ENCODE measurements around the gene ADRM1. TPM values are rescaled to one million over a fixed set of nuclear protein-coding genes. Genes with fewer than 3 reads are reported as not detected.

ADRM1 gene
- total RNA-seq, 2 experiments from 2014 or later, result 40.8 to 44.3 TPM

- H3K27me3 Mint-ChIP-seq, result no peaks in the 10 kb centered on the region
- no peak overlapping the region for H3K27ac ChIP-seq (ENCODE audit: low read depth in 1 of 2, low read length in 2 of 2)
- ChIA-PET CTCF (no interaction called here), POLR2A (no interaction called here)
- no peak for TF ChIP-seq CTCF (IDR thresholded peaks at IDR 0.05)
- intact Hi-C loops (cut with DNase I, micrococcal nuclease), result no loop called here
- H3K27ac Mint-ChIP-seq, result no peak overlapping the region
- no peaks in the 10 kb centered on the region for H3K9me3 ChIP-seq (ENCODE audit: control insufficient read depth in 1 of 2, insufficient read depth in 1 of 2, low read length in 2 of 2)
- no peaks in the 10 kb centered on the region for H3K4me1 Mint-ChIP-seq (ENCODE audit: low read depth)
- no peaks in the 10 kb centered on the region for H3K4me1 ChIP-seq (ENCODE audit: insufficient read depth, low read length)
- DNase-seq, result no peak
- H3K36me3 Mint-ChIP-seq (ENCODE audit: low read depth), result peaks cover 61% of the 10 kb centered on the region
- H3K9me3 Mint-ChIP-seq, result no peaks in the 10 kb centered on the region
- H3K4me3 Mint-ChIP-seq, result no peak overlapping the region
- no peak for ATAC-seq (ENCODE audit: poor library complexity)
- no peak overlapping the region for H3K4me3 ChIP-seq (ENCODE audit: low read length)
- no peaks in the 10 kb centered on the region for H3K27me3 ChIP-seq (ENCODE audit: control insufficient read depth in 1 of 2, insufficient read depth in 2 of 2, low read length in 2 of 2)
- peaks cover 62% of the 10 kb centered on the region for H3K36me3 ChIP-seq (ENCODE audit: insufficient read depth, low read length)
These were observed 34.4 kb upstream of the ADRM1 start for GRCh38 chr20:62268228-62268900.

GRCh38 chr20:62269378-62269777, 33.4 kb upstream of the ADRM1 start:
- no peaks in the 10 kb centered on the region for H3K4me1 Mint-ChIP-seq (ENCODE audit: low read depth)
- H3K27me3 Mint-ChIP-seq, result no peaks in the 10 kb centered on the region
- ChIA-PET POLR2A (no interaction called here), CTCF (no interaction called here)
- no peak overlapping the region for H3K4me3 Mint-ChIP-seq
- no peak for TF ChIP-seq CTCF (IDR thresholded peaks at IDR 0.05)
- no peaks in the 10 kb centered on the region for H3K4me1 ChIP-seq (ENCODE audit: insufficient read depth, low read length)
- H3K27me3 ChIP-seq (ENCODE audit: control insufficient read depth in 1 of 2, insufficient read depth in 2 of 2, low read length in 2 of 2), result no peaks in the 10 kb centered on the region
- H3K27ac Mint-ChIP-seq, result no peak overlapping the region
- no peak overlapping the region for H3K4me3 ChIP-seq (ENCODE audit: low read length)
- ATAC-seq (ENCODE audit: poor library complexity) (no peak), DNase-seq (no peak)
- H3K36me3 ChIP-seq (ENCODE audit: insufficient read depth, low read length), result peaks cover 63% of the 10 kb centered on the region
- no peaks in the 10 kb centered on the region for H3K9me3 ChIP-seq (ENCODE audit: control insufficient read depth in 1 of 2, insufficient read depth in 1 of 2, low read length in 2 of 2)
- H3K36me3 Mint-ChIP-seq (ENCODE audit: low read depth), result peaks cover 61% of the 10 kb centered on the region
- H3K9me3 Mint-ChIP-seq, result no peaks in the 10 kb centered on the region
- intact Hi-C loops (cut with DNase I, micrococcal nuclease), result no loop called here
- H3K27ac ChIP-seq (ENCODE audit: low read depth in 1 of 2, low read length in 2 of 2), result no peak overlapping the region

- H3K27me3 ChIP-seq (ENCODE audit: control insufficient read depth in 1 of 2, insufficient read depth in 2 of 2, low read length in 2 of 2), result no peaks in the 10 kb centered on the region
- ATAC-seq (ENCODE audit: poor library complexity) (no peak), DNase-seq (no peak)
- H3K9me3 Mint-ChIP-seq, result no peaks in the 10 kb centered on the region
- H3K27ac ChIP-seq (ENCODE audit: low read depth in 1 of 2, low read length in 2 of 2), result no peak overlapping the region
- H3K4me1 Mint-ChIP-seq (ENCODE audit: low read depth), result no peaks in the 10 kb centered on the region
- H3K4me3 ChIP-seq (ENCODE audit: low read length), result no peak overlapping the region
- peaks cover 63% of the 10 kb centered on the region for H3K36me3 ChIP-seq (ENCODE audit: insufficient read depth, low read length)
- POLR2A ChIA-PET, result no interaction called here
- TF ChIP-seq CTCF (IDR thresholded peaks at IDR 0.05), result no peak
- intact Hi-C loops (cut with DNase I, micrococcal nuclease), result no loop called here
- no peaks in the 10 kb centered on the region for H3K4me1 ChIP-seq (ENCODE audit: insufficient read depth, low read length)
- no peaks in the 10 kb centered on the region for H3K27me3 Mint-ChIP-seq
- H3K9me3 ChIP-seq (ENCODE audit: control insufficient read depth in 1 of 2, insufficient read depth in 1 of 2, low read length in 2 of 2), result no peaks in the 10 kb centered on the region
- peaks cover 61% of the 10 kb centered on the region for H3K36me3 Mint-ChIP-seq (ENCODE audit: low read depth)
- no peak overlapping the region for H3K4me3 Mint-ChIP-seq
- no peak overlapping the region for H3K27ac Mint-ChIP-seq
- CTCF ChIA-PET, result no interaction called here
These were observed 32.9 kb upstream of the ADRM1 start for GRCh38 chr20:62269871-62270270.

All from CD4-positive, alpha-beta T cell (primary cell).